HepG2 (cell line): ENCODE data around the gene ADAMTSL3. TPM values are rescaled to one million over a fixed set of nuclear protein-coding genes. Genes with fewer than 3 reads are reported as not detected.

ENCODE experiments used
- ATAC-seq: fragments of 200-7000 bp; cut with Tn5 transposase; 3 replicates; pipeline ENCODE4 v1.9.1; 2020; ENCODE audit warnings: mild to moderate bottlenecking, moderate library complexity
- BruUV-seq: library from RNA; stranded (reverse); fragments of 400-500 nt; replicated peaks from 2 replicates; lab custom pipeline; 2021; lab: Mats Ljungman, UMichigan
- CTCF ChIA-PET: fragments of 300-600 bp; formaldehyde crosslinking; extraction: SDS; loops from one replicate; lab custom pipeline; 2021; ENCODE audit warnings: low total read pairs, inconsistent platforms, low intra/inter-chr PET ratio; lab: Yijun Ruan, JAX
- POLR2A ChIA-PET: fragments of 350-600 bp; sonication (Branson Sonifier 250); formaldehyde crosslinking; loops from one replicate; lab custom pipeline; 2020; ENCODE audit warnings: antibody characterized with exemption, inconsistent platforms; lab: Yijun Ruan, JAX
- DNase-seq: peaks from one replicate; pipeline ENCODE4 v3.0.0-alpha.2; 2015; ENCODE audit warnings: low spot score
- FAIRE-seq: peaks from 3 replicates; lab custom pipeline; 2011; peaks lifted over from hg19 to GRCh38; lab: Jason Lieb, UNC
- H2AFZ ChIP-seq: one replicate; pipeline ENCODE4 v1.6.1; 2011; ENCODE audit warnings: low read length, inconsistent platforms
- H3K27ac ChIP-seq: fragments of 300-600 bp; 3 replicates; pipeline ENCODE4 v1.8.0; 2011; ENCODE audit warnings: mixed run types, mild to moderate bottlenecking, mixed read lengths, low read length, inconsistent platforms; ENCODE audit not compliant: insufficient read depth; ENCODE audit errors: extremely low read length
- H3K27me3 ChIP-seq, 2 experiments: fragments of 200-600 bp in 1 of 2; 2 replicates in 1 of 2; 3 replicates in 1 of 2; pipeline versions ENCODE4 v1.6.0 to v1.8.0; 2011; ENCODE audit warnings: low read length in 2 of 2, mild to moderate bottlenecking in 2 of 2, moderate library complexity in 2 of 2, inconsistent platforms in 1 of 2; ENCODE audit not compliant: insufficient read depth in 2 of 2, control insufficient read depth in 1 of 2
- H3K36me3 ChIP-seq, 2 experiments: fragments of 200-600 bp in 1 of 2; replicated peaks in 1 of 2; 2 replicates in 1 of 2; 3 replicates in 1 of 2; pipeline versions ENCODE4 v1.5.1 to v1.8.0; 2011; ENCODE audit warnings: low read length in 2 of 2, inconsistent platforms in 1 of 2; ENCODE audit not compliant: insufficient read depth in 2 of 2, control insufficient read depth in 1 of 2
- H3K4me1 ChIP-seq: 2 replicates; pipeline ENCODE4 v1.5.1; 2012; ENCODE audit warnings: low read length, inconsistent platforms; ENCODE audit not compliant: insufficient read depth
- H3K4me2 ChIP-seq: 2 replicates; pipeline ENCODE4 v1.6.0; 2011; ENCODE audit warnings: low read depth, low read length, inconsistent platforms
- H3K4me3 ChIP-seq, 3 experiments: fragments of 200-600 bp in 1 of 3; sonication (generic), shearing (Covaris generic) in 1 of 3; replicated peaks in 1 of 3; 2 replicates each; pipeline ENCODE4 v1.5.1; 2011 to 2016; ENCODE audit warnings: low read length in 3 of 3, inconsistent platforms in 2 of 3, low read depth in 2 of 3, mild to moderate bottlenecking in 2 of 3, control low read depth in 1 of 3, mixed read lengths in 1 of 3; ENCODE audit not compliant: insufficient read depth in 1 of 3
- H3K79me2 ChIP-seq: one replicate; pipeline ENCODE4 v1.6.1; 2011; ENCODE audit warnings: low read length, inconsistent platforms; ENCODE audit not compliant: insufficient read depth
- H3K9ac ChIP-seq: 2 replicates; pipeline ENCODE4 v1.6.0; 2011; ENCODE audit warnings: mild to moderate bottlenecking, low read depth, low read length, inconsistent platforms; ENCODE audit not compliant: insufficient read depth
- H3K9me3 ChIP-seq: 2 replicates; pipeline ENCODE4 v1.5.1; 2012; ENCODE audit warnings: mild to moderate bottlenecking, low read length
- H4K20me1 ChIP-seq: 2 replicates; pipeline ENCODE4 v1.6.0; 2011; ENCODE audit warnings: inconsistent platforms, mild to moderate bottlenecking, low read length, moderate library complexity; ENCODE audit not compliant: insufficient read depth
- FOXK1 ChIP-seq: sonication (generic); formaldehyde crosslinking; IDR thresholded peaks from 2 replicates; pipeline ENCODE4 v1.4.0; 2020; ENCODE audit warnings: low read depth, missing genetic modification reagents, borderline replicate concordance
- HMG20A ChIP-seq: IDR thresholded peaks from 2 replicates; pipeline ENCODE4 v1.6.1; 2016; ENCODE audit warnings: borderline replicate concordance
- KDM5B ChIP-seq: sonication (generic); formaldehyde crosslinking; IDR thresholded peaks from 2 replicates; pipeline ENCODE4 v1.4.0; 2020; ENCODE audit warnings: missing genetic modification reagents, mild to moderate bottlenecking, borderline replicate concordance
- POLR2AphosphoS2 ChIP-seq: IDR thresholded peaks from 2 replicates; pipeline ENCODE4 v1.6.1; 2011; ENCODE audit warnings: low read depth, low read length, improper control_type of control experiment
- ZNF558 ChIP-seq: sonication (generic); formaldehyde crosslinking; IDR thresholded peaks from 2 replicates; pipeline ENCODE4 v1.9.0; 2022; ENCODE audit warnings: mild to moderate bottlenecking, missing genetic modification reagents, borderline replicate concordance
- ZNF776 ChIP-seq: sonication (generic); formaldehyde crosslinking; IDR thresholded peaks from 2 replicates; pipeline ENCODE4 v1.4.0; 2020; ENCODE audit warnings: mild to moderate bottlenecking, missing genetic modification reagents
- ZNF780A ChIP-seq: sonication (generic); formaldehyde crosslinking; IDR thresholded peaks from 2 replicates; pipeline ENCODE4 v1.8.0; 2022; ENCODE audit warnings: mild to moderate bottlenecking, missing genetic modification reagents, moderate library complexity
- ZZZ3 ChIP-seq: sonication (generic); formaldehyde crosslinking; IDR thresholded peaks from 2 replicates; pipeline ENCODE4 v1.4.0; 2020; ENCODE audit warnings: missing genetic modification reagents, mild to moderate bottlenecking, borderline replicate concordance
- WGBS: methylation state at CpG from one replicate; pipeline ENCODE4 v1.1.6; 2017; ENCODE audit warnings: low lambda C conversion rate; 5-methylcytosine and 5-hydroxymethylcytosine counted together
- in situ Hi-C: cut with HindIII; loops from 2 replicates; pipeline ENCODE4 v1.10.0; 2017; ENCODE audit warnings: low pct_unique_long_range_greater_than_20kb; ENCODE audit not compliant: extremely low pct_ligation_motif_present
- intact Hi-C: fragments of 100-400 bp; cut with micrococcal nuclease; formaldehyde crosslinking; loops from one replicate; pipeline ENCODE4 v1.10.0; 2022; ENCODE audit not compliant: unreplicated experiment
- polyA plus RNA-seq, 8 experiments: library from polyadenylated mRNA; depleted of rRNA in 3 of 8; stranded (reverse) in 7 of 8; unstranded in 1 of 8; fragments of >200 nt; fragmentation: Illumina TruSeq in 4 of 8; extraction: Trizol in 4 of 8; gene quantifications; 2 replicates each; pipeline versions ENCODE4 v1.2.1 to v1.2.3, GENCODE V29; 2011 to 2016; ENCODE audit warnings: low read depth in 4 of 8, missing spikeins in 1 of 8, mixed read lengths in 1 of 8; ENCODE audit not compliant: insufficient read depth in 1 of 8
- total RNA-seq, 5 experiments: library from RNA; depleted of rRNA; stranded (reverse); fragments of >200 nt; fragmentation: Illumina TruSeq; extraction: Trizol; gene quantifications; 2 replicates each; pipeline ENCODE4 v1.2.3, GENCODE V29; 2016; ENCODE audit warnings: low read depth in 1 of 5
- TF ChIP-seq, protein P1 (sequence below): sonication (generic); formaldehyde crosslinking; IDR thresholded peaks from 2 replicates; pipeline ENCODE4 v1.8.0; 2022; ENCODE audit warnings: missing genetic modification reagents, low read depth, mild to moderate bottlenecking, borderline replicate concordance
- TF ChIP-seq, protein P2 (sequence below): sonication (generic); formaldehyde crosslinking; IDR thresholded peaks from 2 replicates; pipeline ENCODE4 v1.5.0; 2020; ENCODE audit warnings: mild to moderate bottlenecking, missing genetic modification reagents
- TF ChIP-seq, protein P3 (sequence below): sonication (generic); formaldehyde crosslinking; IDR thresholded peaks from 2 replicates; pipeline ENCODE4 v1.9.0; 2021; ENCODE audit warnings: missing genetic modification reagents, borderline replicate concordance
- TF ChIP-seq, protein P4 (sequence below): sonication (generic); formaldehyde crosslinking; IDR thresholded peaks from 2 replicates; pipeline ENCODE4 v1.8.0; 2022; ENCODE audit warnings: mild to moderate bottlenecking, missing genetic modification reagents, borderline replicate concordance
- TF ChIP-seq, protein P5 (sequence below), 2 experiments: sonication (generic) in 1 of 2; formaldehyde crosslinking in 1 of 2; IDR thresholded peaks; 2 replicates each; pipeline versions ENCODE4 v1.4.0 to v1.6.1; 2016 to 2020; ENCODE audit warnings: borderline replicate concordance in 1 of 2, low read depth in 1 of 2, mild to moderate bottlenecking in 1 of 2, missing genetic modification reagents in 1 of 2

The ADAMTSL3 gene
- total and polyA plus RNA-seq, 2 of the 13 experiments (the other 11 are each of a cell fraction or from before 2014, with no cell fraction given), result 0.04 to 0.09 TPM

DNA sequence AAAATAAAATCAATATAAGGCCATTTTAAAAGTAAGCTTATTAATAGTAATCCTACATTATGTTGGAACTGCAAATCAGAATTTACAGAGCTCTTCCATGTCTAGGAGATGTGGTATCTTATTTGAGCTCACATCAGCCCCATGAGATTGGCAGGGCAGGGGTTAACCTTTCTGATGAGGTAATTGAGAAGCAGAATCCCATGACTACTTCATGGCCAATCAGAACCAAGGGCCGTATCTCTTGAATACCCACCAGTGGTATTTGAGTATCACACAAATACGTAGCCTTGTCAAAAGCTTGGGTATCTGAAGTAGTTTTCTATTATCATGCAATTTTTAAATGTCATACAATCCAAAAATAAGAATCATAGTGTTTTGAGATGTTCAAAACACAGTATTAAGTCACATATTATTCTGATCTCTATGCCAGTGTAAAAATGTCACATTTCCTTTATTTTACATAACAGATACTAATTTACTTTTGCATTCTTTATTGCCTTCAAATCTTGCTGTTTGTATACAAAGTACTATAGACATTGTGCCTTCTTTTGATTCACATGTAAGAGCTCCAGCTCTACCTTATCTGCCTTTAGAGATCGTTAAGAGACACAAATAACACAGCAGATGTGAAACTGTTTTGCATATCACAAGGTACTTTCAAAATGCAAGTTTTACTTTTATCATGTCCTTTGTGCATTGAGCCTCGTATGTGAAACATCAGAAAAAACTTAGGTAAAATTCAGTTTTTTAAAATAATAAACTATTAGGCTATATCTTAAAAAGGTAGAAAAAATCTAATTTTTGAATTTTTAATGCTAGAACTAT, 329.9 kb downstream of the ADAMTSL3 start:
- no peak overlapping the region for H2AFZ ChIP-seq
- WGBS, result 4% methylated on average over 4 of the region's 4 CpGs
- no TSS peak for BruUV-seq
- H4K20me1 ChIP-seq, result no peaks in the 10 kb centered on the region
- no peak overlapping the region for H3K4me2 ChIP-seq
- no peak for ATAC-seq
- no peak for DNase-seq
- intact Hi-C loops, result no loop called here
- no peaks in the 10 kb centered on the region for H3K79me2 ChIP-seq
- H3K9ac ChIP-seq, result no peak overlapping the region
- in situ Hi-C loops, result no loop called here
- no peak overlapping the region for H3K27ac ChIP-seq
- no peaks in the 10 kb centered on the region; a peak in 1 of 5 replicates for H3K27me3 ChIP-seq
- H3K36me3 ChIP-seq, result no peaks in the 10 kb centered on the region
- FAIRE-seq, result no peak
- ChIA-PET POLR2A (no interaction called here), CTCF (no interaction called here)
- H3K9me3 ChIP-seq, result no peaks in the 10 kb centered on the region
- H3K4me3 ChIP-seq, result no peak overlapping the region
- no peaks in the 10 kb centered on the region for H3K4me1 ChIP-seq
- TF ChIP-seq ZZZ3 (CRISPR knock-in tag) (no peak), ZNF558 (CRISPR knock-in tag) (no peak), KDM5B (CRISPR knock-in tag) (no peak), POLR2AphosphoS2 (no peak), HMG20A (CRISPR knock-in tag) (no peak), FOXK1 (CRISPR knock-in tag) (no peak), ZNF776 (CRISPR knock-in tag) (no peak), ZNF780A (CRISPR knock-in tag) (no peak)
- TF ChIP-seq, protein P1, sequence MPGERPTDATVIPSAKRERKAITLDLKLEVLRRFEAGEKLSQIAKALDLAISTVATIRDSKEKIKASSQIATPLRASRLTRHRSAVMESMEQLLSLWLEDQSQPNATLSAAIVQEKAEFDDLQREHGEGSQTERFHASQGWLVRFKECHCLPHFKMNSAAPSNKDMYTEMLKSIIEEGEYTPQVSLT, result no peak
- TF ChIP-seq, protein P2, sequence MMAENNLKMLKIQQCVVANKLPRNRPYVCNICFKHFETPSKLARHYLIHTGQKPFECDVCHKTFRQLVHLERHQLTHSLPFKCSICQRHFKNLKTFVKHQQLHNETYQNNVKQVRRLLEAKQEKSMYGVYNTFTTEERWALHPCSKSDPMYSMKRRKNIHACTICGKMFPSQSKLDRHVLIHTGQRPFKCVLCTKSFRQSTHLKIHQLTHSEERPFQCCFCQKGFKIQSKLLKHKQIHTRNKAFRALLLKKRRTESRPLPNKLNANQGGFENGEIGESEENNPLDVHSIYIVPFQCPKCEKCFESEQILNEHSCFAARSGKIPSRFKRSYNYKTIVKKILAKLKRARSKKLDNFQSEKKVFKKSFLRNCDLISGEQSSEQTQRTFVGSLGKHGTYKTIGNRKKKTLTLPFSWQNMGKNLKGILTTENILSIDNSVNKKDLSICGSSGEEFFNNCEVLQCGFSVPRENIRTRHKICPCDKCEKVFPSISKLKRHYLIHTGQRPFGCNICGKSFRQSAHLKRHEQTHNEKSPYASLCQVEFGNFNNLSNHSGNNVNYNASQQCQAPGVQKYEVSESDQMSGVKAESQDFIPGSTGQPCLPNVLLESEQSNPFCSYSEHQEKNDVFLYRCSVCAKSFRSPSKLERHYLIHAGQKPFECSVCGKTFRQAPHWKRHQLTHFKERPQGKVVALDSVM (CRISPR knock-in tag), result no peak
- TF ChIP-seq, protein P3, sequence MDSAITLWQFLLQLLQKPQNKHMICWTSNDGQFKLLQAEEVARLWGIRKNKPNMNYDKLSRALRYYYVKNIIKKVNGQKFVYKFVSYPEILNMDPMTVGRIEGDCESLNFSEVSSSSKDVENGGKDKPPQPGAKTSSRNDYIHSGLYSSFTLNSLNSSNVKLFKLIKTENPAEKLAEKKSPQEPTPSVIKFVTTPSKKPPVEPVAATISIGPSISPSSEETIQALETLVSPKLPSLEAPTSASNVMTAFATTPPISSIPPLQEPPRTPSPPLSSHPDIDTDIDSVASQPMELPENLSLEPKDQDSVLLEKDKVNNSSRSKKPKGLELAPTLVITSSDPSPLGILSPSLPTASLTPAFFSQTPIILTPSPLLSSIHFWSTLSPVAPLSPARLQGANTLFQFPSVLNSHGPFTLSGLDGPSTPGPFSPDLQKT (CRISPR knock-in tag), result no peak
- TF ChIP-seq, protein P4, sequence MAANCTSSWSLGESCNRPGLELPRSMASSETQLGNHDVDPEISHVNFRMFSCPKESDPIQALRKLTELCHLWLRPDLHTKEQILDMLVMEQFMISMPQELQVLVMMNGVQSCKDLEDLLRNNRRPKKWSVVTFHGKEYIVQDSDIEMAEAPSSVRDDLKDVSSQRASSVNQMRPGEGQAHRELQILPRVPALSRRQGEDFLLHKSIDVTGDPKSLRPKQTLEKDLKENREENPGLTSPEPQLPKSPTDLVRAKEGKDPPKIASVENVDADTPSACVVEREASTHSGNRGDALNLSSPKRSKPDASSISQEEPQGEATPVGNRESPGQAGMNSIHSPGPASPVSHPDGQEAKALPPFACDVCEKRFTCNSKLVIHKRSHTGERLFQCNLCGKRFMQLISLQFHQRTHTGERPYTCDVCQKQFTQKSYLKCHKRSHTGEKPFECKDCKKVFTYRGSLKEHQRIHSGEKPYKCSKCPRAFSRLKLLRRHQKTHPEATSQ (CRISPR knock-in tag), result no peak
- TF ChIP-seq, protein P5, sequence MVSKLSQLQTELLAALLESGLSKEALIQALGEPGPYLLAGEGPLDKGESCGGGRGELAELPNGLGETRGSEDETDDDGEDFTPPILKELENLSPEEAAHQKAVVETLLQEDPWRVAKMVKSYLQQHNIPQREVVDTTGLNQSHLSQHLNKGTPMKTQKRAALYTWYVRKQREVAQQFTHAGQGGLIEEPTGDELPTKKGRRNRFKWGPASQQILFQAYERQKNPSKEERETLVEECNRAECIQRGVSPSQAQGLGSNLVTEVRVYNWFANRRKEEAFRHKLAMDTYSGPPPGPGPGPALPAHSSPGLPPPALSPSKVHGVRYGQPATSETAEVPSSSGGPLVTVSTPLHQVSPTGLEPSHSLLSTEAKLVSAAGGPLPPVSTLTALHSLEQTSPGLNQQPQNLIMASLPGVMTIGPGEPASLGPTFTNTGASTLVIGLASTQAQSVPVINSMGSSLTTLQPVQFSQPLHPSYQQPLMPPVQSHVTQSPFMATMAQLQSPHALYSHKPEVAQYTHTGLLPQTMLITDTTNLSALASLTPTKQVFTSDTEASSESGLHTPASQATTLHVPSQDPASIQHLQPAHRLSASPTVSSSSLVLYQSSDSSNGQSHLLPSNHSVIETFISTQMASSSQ (IDR thresholded peaks at IDR 0.05; ENCODE audit: low read depth), result no peak
- TF ChIP-seq, protein P5 (CRISPR knock-in tag; IDR thresholded peaks at IDR 0.05; ENCODE audit: borderline replicate concordance), result no peak
